ENCODE results near the gene PDE4A. TPM values are rescaled to one million over a fixed set of nuclear protein-coding genes. Genes with fewer than 3 reads are reported as not detected.
"Not testable (repeated sequence)": the region's sequence is repeated elsewhere in the genome, so short reads cannot be mapped to it uniquely, and the experiment has no call there.

Gene PDE4A
- total RNA-seq, 2 experiments from 2014 or later: 15.7 to 17.5 TPM

DNA sequence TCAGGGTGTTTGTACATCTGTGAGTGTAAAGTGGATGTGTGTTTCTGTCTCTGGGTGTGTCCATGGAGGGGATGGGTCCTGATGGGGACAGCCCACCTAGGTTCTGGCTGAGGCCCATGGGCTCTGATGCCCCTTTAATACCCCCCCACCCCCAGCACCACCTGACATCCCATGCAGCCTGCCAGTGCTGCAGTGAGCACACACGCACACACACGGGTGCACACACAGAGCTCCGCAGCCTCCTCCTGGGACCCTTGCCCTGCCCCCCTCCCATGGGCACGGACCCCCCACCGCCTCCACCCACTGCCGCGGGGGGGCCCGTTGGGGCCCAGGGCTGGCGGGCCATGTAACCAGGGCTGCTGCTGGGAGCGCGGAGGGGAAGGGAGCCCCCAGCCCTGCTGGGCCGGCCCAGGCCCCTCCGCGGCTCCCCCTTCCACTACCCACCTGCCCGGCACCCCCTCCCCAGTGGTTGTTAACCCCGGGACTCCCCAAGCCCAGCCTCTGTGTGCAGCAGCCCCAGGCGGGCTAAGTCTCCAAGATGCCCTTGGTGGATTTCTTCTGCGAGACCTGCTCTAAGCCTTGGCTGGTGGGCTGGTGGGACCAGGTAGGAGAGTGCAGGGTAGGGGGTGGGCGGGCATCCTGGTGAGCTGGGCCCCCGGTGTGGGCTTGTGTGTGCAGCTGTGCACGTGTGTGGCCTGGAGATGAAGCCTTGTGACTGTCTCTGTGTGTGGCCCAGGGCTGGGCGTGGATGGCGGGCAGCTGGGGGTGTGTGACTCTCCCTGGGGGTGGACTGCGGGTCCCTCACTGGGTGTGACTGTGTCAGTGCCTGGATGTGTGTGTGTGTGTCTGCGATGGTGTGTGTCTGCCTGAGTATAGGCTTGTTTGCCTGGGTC, 32.6 kb downstream of the PDE4A start:
- ChIA-PET CTCF (no interaction called here), POLR2A (no interaction called here)
- H3K36me3 Mint-ChIP-seq: no peaks in the 10 kb centered on the region

DNA sequence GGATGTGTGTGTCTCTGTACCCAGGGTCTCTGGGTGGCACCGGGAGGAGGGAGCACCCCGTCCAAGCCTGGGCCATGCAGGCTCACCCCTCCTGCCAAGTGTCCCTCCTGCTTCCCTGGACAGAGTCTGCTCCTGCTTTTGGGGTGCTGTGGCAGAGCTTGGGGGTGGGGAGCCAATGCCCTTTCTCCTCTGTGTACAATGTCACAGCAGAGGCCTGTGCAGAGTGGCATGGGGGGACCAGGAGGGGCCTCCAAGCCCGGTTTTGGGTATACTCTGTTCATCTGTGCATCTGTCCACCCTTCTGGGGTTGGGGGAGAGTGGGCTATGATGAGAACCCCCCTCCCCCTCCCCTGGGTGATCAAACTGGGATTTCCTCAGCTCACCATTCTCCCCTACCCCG, 33.5 kb downstream of the PDE4A start:
- Mint-ChIP-seq H3K27ac (no peak overlapping the region), H3K4me1 (ENCODE audit: low read depth) (no peaks in the 10 kb centered on the region), H3K36me3 (no peaks in the 10 kb centered on the region), H3K27me3 (peaks cover 4% of the 10 kb centered on the region), H3K9me3 (no peaks in the 10 kb centered on the region), H3K4me3 (no peak overlapping the region)
- DNase-seq: no peak
- intact Hi-C loops (cut with micrococcal nuclease): no loop called here
- ChIA-PET POLR2A (no interaction called here), CTCF (interaction anchor here (1.2 kb wide), 1 partner anchor 28 kb away, joined by 3 read pairs; no protein-coding TSS in a partner anchor)

More for the DNA sequence above, 32.6 kb downstream of the PDE4A start:
- peaks cover 4% of the 10 kb centered on the region for H3K27me3 Mint-ChIP-seq
- H3K4me3 Mint-ChIP-seq: no peak overlapping the region
- H3K4me1 Mint-ChIP-seq (ENCODE audit: low read depth): no peaks in the 10 kb centered on the region
- no peak overlapping the region for H3K27ac Mint-ChIP-seq
- H3K9me3 Mint-ChIP-seq: no peaks in the 10 kb centered on the region
- intact Hi-C loops (cut with micrococcal nuclease): no loop called here
- no peak for DNase-seq

DNA sequence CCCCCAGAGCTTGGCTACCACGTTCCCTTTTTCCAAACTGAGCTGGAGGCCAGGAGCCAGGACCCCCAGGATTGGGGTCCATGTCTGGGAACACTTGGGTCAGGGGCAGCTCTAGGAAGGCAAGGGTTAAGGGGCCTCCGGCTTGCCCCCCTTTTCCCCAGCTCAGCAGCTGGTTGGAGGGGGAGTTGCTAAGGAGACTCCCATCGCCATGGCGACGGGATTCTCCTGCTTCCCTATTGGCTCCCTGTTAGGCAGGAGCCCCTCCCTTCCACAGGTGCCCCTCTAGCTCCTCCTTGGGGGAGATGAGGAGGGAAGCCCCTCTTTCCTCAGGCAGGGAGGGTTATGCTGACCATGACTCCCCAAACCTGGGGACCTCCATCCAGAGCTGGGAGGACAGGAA, 33.9 kb downstream of the PDE4A start:
- intact Hi-C loops (cut with micrococcal nuclease): no loop called here
- Mint-ChIP-seq H3K4me1 (ENCODE audit: low read depth) (no peaks in the 10 kb centered on the region), H3K27me3 (peaks cover 4% of the 10 kb centered on the region), H3K36me3 (no peaks in the 10 kb centered on the region), H3K4me3 (no peak overlapping the region), H3K27ac (no peak overlapping the region), H3K9me3 (no peaks in the 10 kb centered on the region)
- CTCF ChIA-PET: interaction anchor here (1.0 to 1.3 kb wide), 3 partner anchors 29 to 127 kb away, joined by 3 read pairs; no protein-coding TSS in a partner anchor
- POLR2A ChIA-PET: no interaction called here
- no peak for DNase-seq

DNA sequence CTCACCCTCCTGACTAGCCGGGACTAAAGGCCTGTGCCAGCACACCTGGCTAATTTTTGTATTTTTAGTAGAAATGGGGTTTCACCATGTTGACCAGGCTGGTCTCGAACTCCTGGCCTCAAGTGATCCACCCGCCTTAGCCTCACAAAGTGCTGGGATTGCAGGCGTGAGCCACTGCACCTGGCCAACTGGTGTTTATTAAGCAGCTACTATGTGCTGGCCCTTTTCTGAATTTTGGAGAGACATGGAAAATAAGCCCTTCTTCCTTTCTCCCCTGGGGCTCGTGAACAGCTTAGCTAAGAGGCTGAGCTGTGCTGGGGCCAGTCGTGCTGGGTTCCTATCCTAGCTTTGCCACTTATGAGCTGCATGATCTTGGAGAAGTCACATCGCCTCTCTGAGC, 38.4 kb downstream of the PDE4A start:
- H3K9me3 Mint-ChIP-seq; POLR2A ChIA-PET; H3K27me3 Mint-ChIP-seq; H3K27ac Mint-ChIP-seq; intact Hi-C loops (cut with micrococcal nuclease); H3K4me3 Mint-ChIP-seq; H3K4me1 Mint-ChIP-seq (ENCODE audit: low read depth); H3K36me3 Mint-ChIP-seq; DNase-seq: not testable (repeated sequence)
- CTCF ChIA-PET: interaction anchor here (1.1 to 1.9 kb wide), 4 partner anchors 20 to 55 kb away, joined by 3 to 7 read pairs (median 4); partner anchors contain the start of gene CDC37

DNA sequence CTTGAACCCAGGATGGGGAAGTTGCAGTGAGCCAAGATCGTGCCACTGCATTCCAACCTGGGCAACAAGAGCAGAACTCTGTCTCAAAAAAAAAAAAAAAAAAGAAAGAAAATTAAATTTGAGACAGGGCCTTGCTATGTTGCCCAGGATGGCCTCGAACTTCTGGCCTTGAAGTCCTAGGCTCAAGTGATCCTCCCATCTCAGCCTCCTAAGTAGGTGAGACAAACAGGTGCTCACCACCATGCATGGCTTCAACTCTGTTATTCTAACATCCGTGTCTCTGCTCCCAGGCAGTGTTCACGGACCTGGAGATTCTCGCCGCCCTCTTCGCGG, 40.3 kb downstream of the PDE4A start:
- no peaks in the 10 kb centered on the region for H3K36me3 Mint-ChIP-seq
- no peak for DNase-seq
- CTCF ChIA-PET: interaction anchor here (0.8 to 1.0 kb wide), 4 partner anchors 19 to 410 kb away, joined by 3 to 4 read pairs (median 4); partner anchors contain the start of genes CARM1 and CDC37
- H3K27ac Mint-ChIP-seq: no peak overlapping the region
- no peaks in the 10 kb centered on the region for H3K9me3 Mint-ChIP-seq
- intact Hi-C loops (cut with micrococcal nuclease): loop anchor here (1.0 kb wide), 1 partner anchor 52 kb away; no protein-coding TSS in a partner anchor
- peaks cover 8% of the 10 kb centered on the region for H3K4me1 Mint-ChIP-seq (ENCODE audit: low read depth)
- no peaks in the 10 kb centered on the region for H3K27me3 Mint-ChIP-seq
- no peak overlapping the region for H3K4me3 Mint-ChIP-seq
- POLR2A ChIA-PET: no interaction called here

DNA sequence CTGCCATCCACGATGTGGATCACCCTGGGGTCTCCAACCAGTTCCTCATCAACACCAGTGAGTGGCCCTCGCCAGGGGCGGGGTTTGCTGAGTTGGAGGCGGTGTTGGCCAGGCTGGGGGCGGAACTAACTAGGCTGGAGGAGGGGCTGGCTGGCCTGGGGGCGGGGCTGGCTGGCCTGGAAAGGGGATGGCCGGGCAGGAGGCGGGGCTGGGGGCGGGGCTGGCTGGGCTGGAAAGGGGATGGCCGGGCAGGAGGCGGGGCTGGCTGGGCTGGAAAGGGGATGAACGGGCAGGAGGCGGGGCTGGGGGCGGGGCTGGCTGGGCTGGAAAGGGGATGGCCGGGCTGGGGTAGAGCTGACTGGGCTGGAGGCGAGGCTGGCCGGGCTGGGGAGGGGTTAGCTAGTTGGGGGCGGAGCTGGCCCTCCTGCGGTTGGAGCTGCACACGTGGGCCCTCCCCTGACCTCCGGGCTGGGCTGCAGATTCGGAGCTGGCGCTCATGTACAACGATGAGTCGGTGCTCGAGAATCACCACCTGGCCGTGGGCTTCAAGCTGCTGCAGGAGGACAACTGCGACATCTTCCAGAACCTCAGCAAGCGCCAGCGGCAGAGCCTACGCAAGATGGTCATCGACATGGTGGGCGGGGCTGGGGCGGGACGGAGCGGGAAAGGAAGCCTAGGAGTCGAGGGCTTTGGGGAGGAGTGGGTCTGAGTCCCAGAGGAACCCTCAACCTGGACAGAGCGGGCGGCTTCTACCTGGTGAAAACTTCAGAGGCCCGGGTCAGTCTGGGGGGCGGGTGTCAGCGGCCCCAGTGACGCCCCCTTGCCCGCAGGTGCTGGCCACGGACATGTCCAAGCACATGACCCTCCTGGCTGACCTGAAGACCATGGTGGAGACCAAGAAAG, 41.0 kb downstream of the PDE4A start:
- no peak overlapping the region for H3K27ac Mint-ChIP-seq
- ChIA-PET CTCF (interaction anchor here (0.5 to 1.0 kb wide), 6 partner anchors 18 to 572 kb away, joined by 3 to 5 read pairs (median 4); partner anchors contain the start of genes CARM1 and CDC37), POLR2A (no interaction called here)
- no peaks in the 10 kb centered on the region for H3K36me3 Mint-ChIP-seq
- DNase-seq: peak; percentile 97
- H3K4me3 Mint-ChIP-seq: no peak overlapping the region
- intact Hi-C loops (cut with micrococcal nuclease): loop anchor here (1.0 kb wide), 1 partner anchor 53 kb away; no protein-coding TSS in a partner anchor
- H3K9me3 Mint-ChIP-seq: no peaks in the 10 kb centered on the region
- no peaks in the 10 kb centered on the region for H3K27me3 Mint-ChIP-seq
- peaks cover 8% of the 10 kb centered on the region for H3K4me1 Mint-ChIP-seq (ENCODE audit: low read depth)

DNA sequence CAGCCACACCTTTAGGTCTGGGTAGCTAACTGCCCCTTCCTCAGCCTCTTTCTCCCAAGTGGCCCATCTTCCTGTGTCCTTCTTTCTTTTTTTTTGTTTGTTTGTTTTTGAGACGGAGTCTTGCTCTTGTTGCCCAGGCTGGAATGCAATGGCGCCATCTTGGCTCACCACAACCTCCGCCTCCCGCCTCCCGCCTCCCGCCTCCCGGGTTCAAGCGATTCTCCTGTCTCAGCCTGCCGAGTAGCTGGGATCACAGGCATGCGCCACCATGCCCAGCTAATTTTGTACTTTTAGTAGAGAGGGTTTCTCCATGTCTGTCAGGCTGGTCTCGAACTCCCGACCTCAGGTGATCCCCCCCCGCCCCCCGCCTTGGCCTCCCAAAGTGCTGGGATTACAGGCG, 41.7 kb downstream of the PDE4A start:
- H3K9me3 Mint-ChIP-seq; H3K4me1 Mint-ChIP-seq (ENCODE audit: low read depth); POLR2A ChIA-PET; DNase-seq; H3K27me3 Mint-ChIP-seq; H3K4me3 Mint-ChIP-seq; intact Hi-C loops (cut with micrococcal nuclease); H3K27ac Mint-ChIP-seq; H3K36me3 Mint-ChIP-seq: not testable (repeated sequence)
- CTCF ChIA-PET: interaction anchor here (0.7 kb wide), 1 partner anchor 62 kb away, joined by 3 read pairs; no protein-coding TSS in a partner anchor

DNA sequence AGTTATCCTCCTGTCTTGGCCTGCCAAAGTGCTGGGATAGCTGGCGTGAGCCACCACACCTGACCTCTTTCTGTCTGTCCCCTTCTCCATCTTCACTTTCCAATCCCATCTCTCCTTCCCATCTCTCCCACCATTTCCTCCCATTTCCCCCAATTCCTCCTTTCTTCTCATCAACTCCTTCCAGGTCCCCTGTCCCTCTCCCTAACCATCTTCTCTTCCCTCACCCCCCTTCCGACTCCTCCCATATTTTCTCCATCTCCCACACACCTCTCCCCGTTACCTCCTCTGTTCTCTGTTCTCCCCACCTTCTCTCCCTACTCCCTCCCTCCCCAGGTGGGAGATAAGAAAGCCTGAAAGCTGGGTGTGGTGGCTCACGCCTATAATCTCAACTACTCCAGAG, 42.2 kb downstream of the PDE4A start:
- H3K4me3 Mint-ChIP-seq: no peak overlapping the region
- no peaks in the 10 kb centered on the region for H3K27me3 Mint-ChIP-seq
- CTCF ChIA-PET: interaction anchor here (0.7 kb wide), 1 partner anchor 62 kb away, joined by 3 read pairs; no protein-coding TSS in a partner anchor
- H3K36me3 Mint-ChIP-seq: no peaks in the 10 kb centered on the region
- intact Hi-C loops (cut with micrococcal nuclease): no loop called here
- POLR2A ChIA-PET: no interaction called here
- no peaks in the 10 kb centered on the region for H3K9me3 Mint-ChIP-seq
- H3K27ac Mint-ChIP-seq: no peak overlapping the region
- H3K4me1 Mint-ChIP-seq (ENCODE audit: low read depth): peaks cover 8% of the 10 kb centered on the region
- no peak for DNase-seq

DNA sequence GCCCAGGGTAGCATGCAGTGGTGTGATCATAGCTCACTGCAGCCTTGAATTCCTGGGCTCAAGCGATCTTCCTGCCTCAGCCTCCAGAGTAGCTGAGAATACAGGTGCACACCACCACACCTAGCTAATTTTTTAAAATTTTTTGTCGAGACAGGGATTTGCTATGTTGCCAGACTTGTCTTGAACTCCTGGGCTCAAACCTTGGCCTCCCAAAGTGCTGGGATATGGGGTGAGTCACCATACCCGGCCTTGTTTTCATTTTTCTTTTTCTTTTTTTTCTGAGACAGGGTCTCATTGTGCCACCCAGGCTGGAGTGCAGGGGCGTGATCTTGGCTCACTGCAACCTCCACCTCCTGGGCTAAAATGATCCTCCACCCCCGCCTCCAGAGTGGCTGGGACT, 44.1 kb downstream of the PDE4A start:
- intact Hi-C loops (cut with micrococcal nuclease): no loop called here
- peaks cover 8% of the 10 kb centered on the region for H3K4me1 Mint-ChIP-seq (ENCODE audit: low read depth)
- no peaks in the 10 kb centered on the region for H3K36me3 Mint-ChIP-seq
- H3K27me3 Mint-ChIP-seq: no peaks in the 10 kb centered on the region
- CTCF ChIA-PET: no interaction called here
- DNase-seq: no peak
- H3K9me3 Mint-ChIP-seq: no peaks in the 10 kb centered on the region
- H3K4me3 Mint-ChIP-seq: no peak overlapping the region
- no peak overlapping the region for H3K27ac Mint-ChIP-seq
- POLR2A ChIA-PET: no interaction called here

DNA sequence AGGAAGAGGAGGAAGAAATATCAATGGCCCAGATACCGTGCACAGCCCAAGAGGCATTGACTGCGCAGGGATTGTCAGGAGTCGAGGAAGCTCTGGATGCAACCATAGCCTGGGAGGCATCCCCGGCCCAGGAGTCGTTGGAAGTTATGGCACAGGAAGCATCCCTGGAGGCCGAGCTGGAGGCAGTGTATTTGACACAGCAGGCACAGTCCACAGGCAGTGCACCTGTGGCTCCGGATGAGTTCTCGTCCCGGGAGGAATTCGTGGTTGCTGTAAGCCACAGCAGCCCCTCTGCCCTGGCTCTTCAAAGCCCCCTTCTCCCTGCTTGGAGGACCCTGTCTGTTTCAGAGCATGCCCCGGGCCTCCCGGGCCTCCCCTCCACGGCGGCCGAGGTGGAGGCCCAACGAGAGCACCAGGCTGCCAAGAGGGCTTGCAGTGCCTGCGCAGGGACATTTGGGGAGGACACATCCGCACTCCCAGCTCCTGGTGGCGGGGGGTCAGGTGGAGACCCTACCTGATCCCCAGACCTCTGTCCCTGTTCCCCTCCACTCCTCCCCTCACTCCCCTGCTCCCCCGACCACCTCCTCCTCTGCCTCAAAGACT, 46.9 kb downstream of the PDE4A start:
- Mint-ChIP-seq H3K9me3 (no peaks in the 10 kb centered on the region), H3K27me3 (no peaks in the 10 kb centered on the region), H3K4me3 (no peak overlapping the region), H3K4me1 (ENCODE audit: low read depth) (no peaks in the 10 kb centered on the region), H3K36me3 (no peaks in the 10 kb centered on the region), H3K27ac (no peak overlapping the region)
- ChIA-PET CTCF (interaction anchor here (0.8 kb wide), 1 partner anchor 16 kb away, joined by 3 read pairs; no protein-coding TSS in a partner anchor), POLR2A (no interaction called here)
- DNase-seq: no peak
- intact Hi-C loops (cut with micrococcal nuclease): no loop called here

DNA sequence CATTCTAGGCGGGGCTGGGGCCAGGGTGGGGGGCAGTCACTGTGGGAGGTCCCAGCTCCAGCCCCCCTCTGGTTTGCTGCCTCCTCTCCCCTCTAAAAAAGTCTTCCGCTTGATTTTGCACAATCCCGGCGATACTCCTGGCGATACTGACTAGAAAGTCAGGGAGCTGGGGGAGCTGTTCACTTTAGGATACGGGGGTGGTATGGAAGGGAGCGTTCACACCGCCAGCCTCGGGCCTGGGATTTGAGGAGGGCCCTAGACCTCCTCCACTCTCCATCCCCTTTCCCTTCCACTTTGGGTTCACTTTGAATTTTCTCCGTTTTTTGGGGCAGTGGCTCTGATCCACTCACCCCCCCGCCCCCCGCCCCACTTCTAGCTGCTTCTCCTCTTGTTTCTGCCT, 47.8 kb downstream of the PDE4A start:
- Mint-ChIP-seq H3K36me3 (no peaks in the 10 kb centered on the region), H3K27me3 (no peaks in the 10 kb centered on the region), H3K4me3 (no peak overlapping the region), H3K4me1 (ENCODE audit: low read depth) (no peaks in the 10 kb centered on the region), H3K27ac (no peak overlapping the region), H3K9me3 (no peaks in the 10 kb centered on the region)
- CTCF ChIA-PET: interaction anchor here (0.8 kb wide), 1 partner anchor 15 kb away, joined by 3 read pairs; no protein-coding TSS in a partner anchor
- POLR2A ChIA-PET: no interaction called here
- intact Hi-C loops (cut with micrococcal nuclease): no loop called here
- DNase-seq: no peak

DNA sequence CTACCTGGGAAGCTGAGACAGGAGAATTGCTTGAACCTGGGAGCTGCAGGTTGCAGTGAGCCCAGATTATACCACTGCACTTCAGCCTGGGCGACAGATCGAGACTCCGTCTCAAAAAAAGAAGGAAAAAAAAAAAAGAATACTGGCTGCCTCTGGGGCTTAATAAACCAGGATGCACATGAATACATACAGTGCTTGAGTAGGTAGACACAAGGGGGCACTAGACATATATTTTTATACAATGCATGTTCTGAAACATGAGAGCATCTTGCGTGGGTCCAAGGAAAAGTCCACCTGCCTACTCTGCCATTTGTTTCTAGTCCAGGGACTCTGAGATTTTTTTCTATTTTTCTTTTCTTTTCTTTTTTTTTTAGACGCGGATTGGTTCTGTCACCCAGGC, 51.6 kb downstream of the PDE4A start:
- no peaks in the 10 kb centered on the region for H3K36me3 Mint-ChIP-seq
- DNase-seq: no peak

More for the DNA sequence above, 51.6 kb downstream of the PDE4A start:
- no peaks in the 10 kb centered on the region for H3K9me3 Mint-ChIP-seq
- no peak overlapping the region for H3K27ac Mint-ChIP-seq
- CTCF ChIA-PET: interaction anchor here (0.6 to 1.5 kb wide), 3 partner anchors 60 to 257 kb away, joined by 3 read pairs; no protein-coding TSS in a partner anchor
- H3K4me1 Mint-ChIP-seq (ENCODE audit: low read depth): no peaks in the 10 kb centered on the region
- no peaks in the 10 kb centered on the region for H3K27me3 Mint-ChIP-seq
- intact Hi-C loops (cut with micrococcal nuclease): no loop called here
- no peak overlapping the region for H3K4me3 Mint-ChIP-seq
- POLR2A ChIA-PET: no interaction called here
